ENCODE results near the gene MCM7. TPM values are rescaled to one million over a fixed set of nuclear protein-coding genes. Genes with fewer than 3 reads are reported as not detected.
A peak's percentile ranks its signal among the peaks of the same experiment; 100 is the strongest.

Gene MCM7
- total and polyA plus RNA-seq, 2 of the 13 experiments (the other 11 are each of a cell fraction or from before 2014, with no cell fraction given): 84.5 to 214 TPM

DNA sequence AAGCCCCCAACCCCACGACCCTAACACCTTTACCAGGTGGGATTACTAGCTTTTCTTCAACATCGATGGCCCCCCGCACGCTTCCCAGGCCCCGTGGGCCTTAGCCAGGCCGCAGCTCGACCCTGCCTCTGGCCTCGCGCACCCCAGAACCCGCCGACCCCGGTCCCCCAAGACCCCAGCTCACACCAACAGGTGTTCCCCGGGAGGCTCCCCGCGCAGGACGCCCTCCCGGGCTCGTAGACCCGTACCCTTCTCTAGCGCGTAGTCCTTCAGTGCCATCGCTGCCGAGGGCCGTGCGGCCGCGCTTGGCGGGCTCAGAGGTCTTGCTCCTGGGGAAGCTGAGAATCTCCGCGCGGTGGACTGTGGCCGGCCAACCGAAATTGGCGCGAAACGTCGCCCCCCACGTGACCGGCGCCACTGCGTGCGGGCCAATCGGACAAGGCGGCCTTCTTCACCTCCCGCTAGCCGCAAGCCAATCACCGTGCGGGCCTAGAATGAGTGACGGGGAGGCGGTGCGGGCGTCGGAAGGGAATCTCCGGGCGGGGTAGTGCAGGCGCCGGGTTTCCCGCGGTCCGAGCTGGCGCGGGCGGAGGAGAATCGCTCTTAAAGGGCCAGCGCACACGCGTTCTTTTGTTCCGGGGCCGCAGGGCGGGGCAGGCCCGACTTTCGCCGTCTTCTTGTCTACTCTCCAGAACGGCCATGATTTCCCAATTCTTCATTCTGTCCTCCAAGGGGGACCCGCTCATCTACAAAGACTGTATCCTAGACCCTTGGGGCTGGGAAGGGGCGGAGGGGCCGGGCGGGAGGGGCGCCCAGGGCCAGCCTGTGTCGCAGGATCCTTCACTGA is at the start of gene MCM7, which contains the start of gene AP4M1 (continued):
- TF ChIP-seq, protein P1, sequence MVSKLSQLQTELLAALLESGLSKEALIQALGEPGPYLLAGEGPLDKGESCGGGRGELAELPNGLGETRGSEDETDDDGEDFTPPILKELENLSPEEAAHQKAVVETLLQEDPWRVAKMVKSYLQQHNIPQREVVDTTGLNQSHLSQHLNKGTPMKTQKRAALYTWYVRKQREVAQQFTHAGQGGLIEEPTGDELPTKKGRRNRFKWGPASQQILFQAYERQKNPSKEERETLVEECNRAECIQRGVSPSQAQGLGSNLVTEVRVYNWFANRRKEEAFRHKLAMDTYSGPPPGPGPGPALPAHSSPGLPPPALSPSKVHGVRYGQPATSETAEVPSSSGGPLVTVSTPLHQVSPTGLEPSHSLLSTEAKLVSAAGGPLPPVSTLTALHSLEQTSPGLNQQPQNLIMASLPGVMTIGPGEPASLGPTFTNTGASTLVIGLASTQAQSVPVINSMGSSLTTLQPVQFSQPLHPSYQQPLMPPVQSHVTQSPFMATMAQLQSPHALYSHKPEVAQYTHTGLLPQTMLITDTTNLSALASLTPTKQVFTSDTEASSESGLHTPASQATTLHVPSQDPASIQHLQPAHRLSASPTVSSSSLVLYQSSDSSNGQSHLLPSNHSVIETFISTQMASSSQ (IDR thresholded peaks at IDR 0.05; ENCODE audit: low read depth): no peak
- TF ChIP-seq, protein P1 (CRISPR knock-in tag; IDR thresholded peaks at IDR 0.05; ENCODE audit: borderline replicate concordance): peak; percentile 4; the same call in 1 of the 2 replicates
- TF ChIP-seq ZNF329 (CRISPR knock-in tag; IDR thresholded peaks at IDR 0.05; ENCODE audit: low read depth) (no peak), ZKSCAN1 (IDR thresholded peaks at IDR 0.05; ENCODE audit: low read length) (no peak), TBL1XR1 (IDR thresholded peaks at IDR 0.05; ENCODE audit: borderline replicate concordance, low read length, partially characterized antibody) (peak; percentile 18), ZNF543 (CRISPR knock-in tag; IDR thresholded peaks at IDR 0.05) (no peak), FOSL2 (CRISPR knock-in tag; IDR thresholded peaks at IDR 0.05) (no peak; the same call in 1 of the 2 replicates), AHR (CRISPR knock-in tag; IDR thresholded peaks at IDR 0.05) (no peak), ZFYVE20 (CRISPR knock-in tag; IDR thresholded peaks at IDR 0.05; ENCODE audit: borderline replicate concordance, low read depth) (no peak; the same call in 1 of the 2 replicates), HOXD1 (CRISPR knock-in tag; IDR thresholded peaks at IDR 0.05) (0 out of 2 replicates have a peak, but pooled peaks have one; percentile 30), SOX5 (CRISPR knock-in tag; IDR thresholded peaks at IDR 0.05; ENCODE audit: borderline replicate concordance) (no peak), MXI1 (IDR thresholded peaks at IDR 0.05; ENCODE audit: borderline replicate concordance, low read depth, low read length) (peak; percentile 66; the same call in 1 of the 3 replicates), ZC3H13 (CRISPR knock-in tag; IDR thresholded peaks at IDR 0.05) (peak; percentile 85; the same call in 1 of the 2 replicates), POLR2AphosphoS2 (IDR thresholded peaks at IDR 0.05; ENCODE audit: low read depth, low read length) (no peak), ZNF768 (CRISPR knock-in tag; IDR thresholded peaks at IDR 0.05) (peak; percentile 7; the same call in 1 of the 2 replicates), KAT7 (CRISPR knock-in tag; IDR thresholded peaks at IDR 0.05; ENCODE audit: borderline replicate concordance) (no peak), ZNF383 (CRISPR knock-in tag; IDR thresholded peaks at IDR 0.05; ENCODE audit: borderline replicate concordance) (no peak), HNRNPK (IDR thresholded peaks at IDR 0.05; ENCODE audit: low read depth, low read length, poor library complexity, severe bottlenecking) (no peak)
- TF ChIP-seq, protein P2, sequence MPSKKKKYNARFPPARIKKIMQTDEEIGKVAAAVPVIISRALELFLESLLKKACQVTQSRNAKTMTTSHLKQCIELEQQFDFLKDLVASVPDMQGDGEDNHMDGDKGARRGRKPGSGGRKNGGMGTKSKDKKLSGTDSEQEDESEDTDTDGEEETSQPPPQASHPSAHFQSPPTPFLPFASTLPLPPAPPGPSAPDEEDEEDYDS (CRISPR knock-in tag; IDR thresholded peaks at IDR 0.05): no peak
- TF ChIP-seq, protein P3, sequence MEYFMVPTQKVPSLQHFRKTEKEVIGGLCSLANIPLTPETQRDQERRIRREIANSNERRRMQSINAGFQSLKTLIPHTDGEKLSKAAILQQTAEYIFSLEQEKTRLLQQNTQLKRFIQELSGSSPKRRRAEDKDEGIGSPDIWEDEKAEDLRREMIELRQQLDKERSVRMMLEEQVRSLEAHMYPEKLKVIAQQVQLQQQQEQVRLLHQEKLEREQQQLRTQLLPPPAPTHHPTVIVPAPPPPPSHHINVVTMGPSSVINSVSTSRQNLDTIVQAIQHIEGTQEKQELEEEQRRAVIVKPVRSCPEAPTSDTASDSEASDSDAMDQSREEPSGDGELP (IDR thresholded peaks at IDR 0.05; ENCODE audit: borderline replicate concordance, low read depth): peak; percentile 12; the same call in 1 of the 2 replicates
- TF ChIP-seq, protein P4, sequence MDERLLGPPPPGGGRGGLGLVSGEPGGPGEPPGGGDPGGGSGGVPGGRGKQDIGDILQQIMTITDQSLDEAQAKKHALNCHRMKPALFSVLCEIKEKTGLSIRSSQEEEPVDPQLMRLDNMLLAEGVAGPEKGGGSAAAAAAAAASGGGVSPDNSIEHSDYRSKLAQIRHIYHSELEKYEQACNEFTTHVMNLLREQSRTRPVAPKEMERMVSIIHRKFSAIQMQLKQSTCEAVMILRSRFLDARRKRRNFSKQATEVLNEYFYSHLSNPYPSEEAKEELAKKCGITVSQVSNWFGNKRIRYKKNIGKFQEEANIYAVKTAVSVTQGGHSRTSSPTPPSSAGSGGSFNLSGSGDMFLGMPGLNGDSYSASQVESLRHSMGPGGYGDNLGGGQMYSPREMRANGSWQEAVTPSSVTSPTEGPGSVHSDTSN (CRISPR knock-in tag; IDR thresholded peaks at IDR 0.05): peak; percentile 96
- TF ChIP-seq, protein P5, sequence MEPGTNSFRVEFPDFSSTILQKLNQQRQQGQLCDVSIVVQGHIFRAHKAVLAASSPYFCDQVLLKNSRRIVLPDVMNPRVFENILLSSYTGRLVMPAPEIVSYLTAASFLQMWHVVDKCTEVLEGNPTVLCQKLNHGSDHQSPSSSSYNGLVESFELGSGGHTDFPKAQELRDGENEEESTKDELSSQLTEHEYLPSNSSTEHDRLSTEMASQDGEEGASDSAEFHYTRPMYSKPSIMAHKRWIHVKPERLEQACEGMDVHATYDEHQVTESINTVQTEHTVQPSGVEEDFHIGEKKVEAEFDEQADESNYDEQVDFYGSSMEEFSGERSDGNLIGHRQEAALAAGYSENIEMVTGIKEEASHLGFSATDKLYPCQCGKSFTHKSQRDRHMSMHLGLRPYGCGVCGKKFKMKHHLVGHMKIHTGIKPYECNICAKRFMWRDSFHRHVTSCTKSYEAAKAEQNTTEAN (CRISPR knock-in tag; conservative IDR thresholded peaks at IDR 0.05): no peak

All from HepG2 (cell line).